Tibial nerve (tissue), 3 donors: ENCODE data around the gene ZNF692.

ENCODE experiments used
- CTCF ChIP-seq, 5 experiments: fragments of 200-600 bp in 3 of 5; fragments of 450-650 bp in 2 of 5; sonication (generic) in 3 of 5; IDR thresholded peaks; one replicate each; pipeline ENCODE4 v1.5.1; 2016 to 2019; ENCODE audit warnings: antibody characterized with exemption in 5 of 5, mild to moderate bottlenecking in 3 of 5, moderate library complexity in 2 of 5
- POLR2A ChIP-seq, 2 donors: fragments of 450-650 bp; IDR thresholded peaks; one replicate each; pipeline ENCODE4 v1.6.1; 2017; ENCODE audit warnings: antibody characterized with exemption in 2 of 2, mild to moderate bottlenecking in 2 of 2, moderate library complexity in 2 of 2

GRCh38 chr1:248813546-248813945 lies 45.3 kb downstream of the ZNF692 start:
- TF ChIP-seq POLR2A (IDR thresholded peaks at IDR 0.05) (no peak), CTCF (IDR thresholded peaks at IDR 0.05) (no peak)
